ENCODE data around the gene FEN1.

DNA sequence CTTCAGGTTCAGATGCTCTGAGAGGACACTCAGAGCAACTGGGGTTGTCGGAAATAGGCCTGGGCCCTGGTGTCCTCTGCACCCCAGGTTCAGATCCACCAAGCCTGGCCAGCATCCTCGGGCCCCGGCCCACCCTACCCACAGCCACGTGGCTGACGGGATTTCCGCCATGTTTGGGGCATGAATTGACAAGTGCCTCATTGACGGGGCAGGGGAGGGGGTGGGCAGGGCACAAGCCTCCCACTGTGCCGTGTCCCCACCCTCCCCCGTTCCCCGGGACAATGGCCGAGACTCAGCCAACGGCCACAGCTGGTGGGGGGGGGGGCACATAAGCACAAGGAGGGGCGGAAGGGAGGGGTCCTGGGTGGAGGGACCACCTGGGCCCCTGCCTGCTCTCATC lies 31.8 kb upstream of the FEN1 start:
- TF ChIP-seq, protein P1, sequence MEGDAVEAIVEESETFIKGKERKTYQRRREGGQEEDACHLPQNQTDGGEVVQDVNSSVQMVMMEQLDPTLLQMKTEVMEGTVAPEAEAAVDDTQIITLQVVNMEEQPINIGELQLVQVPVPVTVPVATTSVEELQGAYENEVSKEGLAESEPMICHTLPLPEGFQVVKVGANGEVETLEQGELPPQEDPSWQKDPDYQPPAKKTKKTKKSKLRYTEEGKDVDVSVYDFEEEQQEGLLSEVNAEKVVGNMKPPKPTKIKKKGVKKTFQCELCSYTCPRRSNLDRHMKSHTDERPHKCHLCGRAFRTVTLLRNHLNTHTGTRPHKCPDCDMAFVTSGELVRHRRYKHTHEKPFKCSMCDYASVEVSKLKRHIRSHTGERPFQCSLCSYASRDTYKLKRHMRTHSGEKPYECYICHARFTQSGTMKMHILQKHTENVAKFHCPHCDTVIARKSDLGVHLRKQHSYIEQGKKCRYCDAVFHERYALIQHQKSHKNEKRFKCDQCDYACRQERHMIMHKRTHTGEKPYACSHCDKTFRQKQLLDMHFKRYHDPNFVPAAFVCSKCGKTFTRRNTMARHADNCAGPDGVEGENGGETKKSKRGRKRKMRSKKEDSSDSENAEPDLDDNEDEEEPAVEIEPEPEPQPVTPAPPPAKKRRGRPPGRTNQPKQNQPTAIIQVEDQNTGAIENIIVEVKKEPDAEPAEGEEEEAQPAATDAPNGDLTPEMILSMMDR (conservative IDR thresholded peaks at IDR 0.05 in 1 of 2, IDR thresholded peaks at IDR 0.05 in 1 of 2; ENCODE audit: low read depth in 1 of 2, low read length in 2 of 2): no peak
- TF ChIP-seq EZH2 (IDR thresholded peaks at IDR 0.05; ENCODE audit: low read length, missing control alignments): no peak

Measured in fibroblast of lung (primary cell).